Measurements from ENCODE around the gene SPIRE1.
"Not testable (repeated sequence)": the region's sequence is repeated elsewhere in the genome, so short reads cannot be mapped to it uniquely, and the experiment has no call there.

Gene SPIRE1

DNA sequence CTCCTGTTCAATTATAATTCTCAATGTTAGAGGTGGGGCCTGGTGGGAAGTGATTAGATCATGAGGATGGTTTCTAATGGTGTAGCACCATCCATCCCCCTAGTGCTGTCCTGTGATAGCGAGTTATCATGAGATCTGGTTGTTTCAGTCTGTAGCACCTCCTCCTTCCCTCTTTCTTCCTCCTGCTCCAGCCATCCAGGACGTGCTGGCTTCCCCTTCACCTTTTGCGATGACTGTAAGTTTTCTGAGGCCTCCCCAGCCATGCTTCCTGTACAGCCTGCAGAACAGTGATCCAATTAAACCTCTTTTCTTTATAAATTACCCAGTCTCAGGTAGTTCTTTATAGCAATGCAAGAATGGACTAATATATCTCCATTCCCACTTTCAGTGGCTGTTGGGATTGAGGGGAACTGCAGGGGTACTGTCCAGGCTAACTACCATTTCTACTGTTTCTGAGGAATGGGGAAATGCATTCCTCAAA, 19.2 kb downstream of the SPIRE1 start:
- TF ChIP-seq, protein P1, sequence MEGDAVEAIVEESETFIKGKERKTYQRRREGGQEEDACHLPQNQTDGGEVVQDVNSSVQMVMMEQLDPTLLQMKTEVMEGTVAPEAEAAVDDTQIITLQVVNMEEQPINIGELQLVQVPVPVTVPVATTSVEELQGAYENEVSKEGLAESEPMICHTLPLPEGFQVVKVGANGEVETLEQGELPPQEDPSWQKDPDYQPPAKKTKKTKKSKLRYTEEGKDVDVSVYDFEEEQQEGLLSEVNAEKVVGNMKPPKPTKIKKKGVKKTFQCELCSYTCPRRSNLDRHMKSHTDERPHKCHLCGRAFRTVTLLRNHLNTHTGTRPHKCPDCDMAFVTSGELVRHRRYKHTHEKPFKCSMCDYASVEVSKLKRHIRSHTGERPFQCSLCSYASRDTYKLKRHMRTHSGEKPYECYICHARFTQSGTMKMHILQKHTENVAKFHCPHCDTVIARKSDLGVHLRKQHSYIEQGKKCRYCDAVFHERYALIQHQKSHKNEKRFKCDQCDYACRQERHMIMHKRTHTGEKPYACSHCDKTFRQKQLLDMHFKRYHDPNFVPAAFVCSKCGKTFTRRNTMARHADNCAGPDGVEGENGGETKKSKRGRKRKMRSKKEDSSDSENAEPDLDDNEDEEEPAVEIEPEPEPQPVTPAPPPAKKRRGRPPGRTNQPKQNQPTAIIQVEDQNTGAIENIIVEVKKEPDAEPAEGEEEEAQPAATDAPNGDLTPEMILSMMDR (conservative IDR thresholded peaks at IDR 0.05; ENCODE audit: low read depth, low read length): no peak
- no peak for DNase-seq (ENCODE audit: low read depth)
- H3K4me3 ChIP-seq (ENCODE audit: low read depth, low read length): no peak overlapping the region

DNA sequence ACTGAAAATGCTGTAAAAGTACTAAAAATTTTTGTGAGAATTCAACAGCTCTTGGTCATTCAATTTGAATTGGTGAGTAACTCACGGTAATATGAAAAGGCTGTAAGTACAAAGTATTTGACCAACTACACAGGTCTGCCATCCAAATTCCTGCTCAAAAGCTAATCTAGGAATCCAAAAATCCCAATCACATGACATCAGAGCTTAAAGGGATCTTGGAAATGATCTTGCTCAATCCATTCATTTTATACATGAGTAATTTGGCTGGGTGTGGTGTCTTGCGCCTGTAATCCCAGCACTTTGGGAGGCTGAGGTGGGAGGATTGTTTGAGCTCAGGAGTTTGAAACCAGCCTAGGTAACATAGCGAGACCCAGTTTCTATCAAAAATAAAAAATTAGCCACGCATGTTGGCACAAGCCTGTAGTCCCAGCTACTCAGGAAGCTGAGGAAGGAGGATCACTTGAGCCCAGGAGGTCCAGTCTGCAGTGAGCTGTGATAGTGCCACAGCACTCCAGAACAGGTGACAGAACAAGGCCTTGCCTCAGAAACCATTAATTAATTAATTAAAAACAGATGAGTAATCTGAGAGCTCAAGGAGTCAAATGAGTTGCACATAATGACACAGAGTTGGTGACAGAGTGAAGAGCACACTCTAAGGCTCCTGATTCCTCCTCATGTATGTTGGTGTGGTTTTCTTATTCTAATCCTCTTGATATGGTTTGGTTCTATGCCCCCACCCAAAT, 19.8 kb downstream of the SPIRE1 start:
- DNase-seq (ENCODE audit: low read depth): peak; percentile 37
- no peak overlapping the region for H3K4me3 ChIP-seq (ENCODE audit: low read depth, low read length)
- TF ChIP-seq, protein P1 (conservative IDR thresholded peaks at IDR 0.05; ENCODE audit: low read depth, low read length): no peak

DNA sequence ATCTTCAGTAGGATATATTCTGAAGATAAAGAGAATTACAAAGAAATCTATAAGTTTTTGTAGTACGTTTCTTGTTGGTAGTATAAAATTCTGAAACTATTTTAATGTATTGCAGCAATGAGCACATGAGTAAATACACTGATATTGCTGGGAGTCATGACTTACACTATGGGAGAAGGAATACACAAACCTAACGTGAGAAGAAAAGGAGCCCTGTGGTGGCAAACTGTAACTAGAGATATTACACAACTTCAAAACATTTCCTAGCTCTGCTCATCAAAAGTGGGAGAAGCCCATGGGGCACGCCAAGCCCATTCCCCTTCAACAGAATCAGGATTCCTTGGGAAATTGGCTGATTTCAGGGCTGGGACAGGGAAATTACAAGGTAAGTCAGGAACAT, 20.5 kb downstream of the SPIRE1 start:
- DNase-seq (ENCODE audit: low read depth): peak; percentile 71
- TF ChIP-seq, protein P1 (conservative IDR thresholded peaks at IDR 0.05; ENCODE audit: low read depth, low read length): no peak
- H3K4me3 ChIP-seq (ENCODE audit: low read depth, low read length): no peak overlapping the region

DNA sequence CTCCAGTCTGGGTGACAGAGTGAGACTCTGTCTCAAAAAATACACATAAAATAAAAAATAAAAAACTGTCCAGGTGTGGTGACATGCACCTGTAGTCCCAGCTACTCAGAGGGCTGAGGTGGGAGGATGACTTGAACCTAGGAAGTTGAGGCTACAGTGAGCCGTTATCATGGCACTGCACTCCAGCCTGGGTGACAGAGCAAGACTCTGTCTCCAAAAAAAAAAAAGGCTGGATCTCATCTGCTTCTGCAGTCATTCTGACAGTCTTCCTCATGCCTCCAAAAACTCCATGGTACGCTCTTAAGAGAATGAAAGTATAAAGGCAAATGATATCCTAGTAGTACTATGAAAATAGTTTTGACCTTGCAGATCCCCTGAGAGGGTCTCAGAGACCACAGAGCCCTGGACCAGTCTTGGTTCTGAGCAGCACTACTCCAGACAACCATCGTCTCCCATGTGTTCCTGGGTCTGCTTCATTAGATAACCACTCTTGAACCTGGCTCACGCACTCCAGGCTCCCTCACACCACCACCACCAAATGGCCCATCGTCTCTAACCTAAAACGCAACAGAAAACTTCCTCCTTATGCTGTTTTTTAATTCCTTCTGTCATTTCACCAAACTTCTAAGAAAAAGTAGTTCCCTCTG, 26.0 kb downstream of the SPIRE1 start:
- TF ChIP-seq, protein P1 (conservative IDR thresholded peaks at IDR 0.05; ENCODE audit: low read depth, low read length): no peak
- DNase-seq (ENCODE audit: low read depth): no peak
- H3K4me3 ChIP-seq (ENCODE audit: low read depth, low read length): no peak overlapping the region

DNA sequence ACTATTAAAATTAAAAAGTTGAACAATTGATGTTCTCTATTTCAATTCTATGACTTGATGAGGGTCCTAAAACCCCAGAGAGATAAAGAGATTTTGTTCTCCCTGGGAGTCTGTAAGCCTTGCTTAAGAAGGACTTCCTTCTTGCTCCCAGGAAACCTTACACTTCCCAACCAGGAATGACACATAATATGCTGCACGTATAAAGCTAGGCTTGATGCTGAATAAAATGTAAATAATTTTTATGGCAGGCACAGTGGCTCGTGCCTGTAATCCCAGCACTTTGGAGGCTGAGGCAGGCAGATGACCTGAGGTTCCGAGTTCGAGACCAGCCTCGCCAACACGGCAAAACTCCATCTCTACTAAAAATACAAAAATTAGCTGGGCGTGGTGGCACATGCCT, 27.8 kb downstream of the SPIRE1 start:
- DNase-seq (ENCODE audit: low read depth): no peak
- H3K4me3 ChIP-seq (ENCODE audit: low read depth, low read length): no peak overlapping the region
- TF ChIP-seq, protein P1 (conservative IDR thresholded peaks at IDR 0.05; ENCODE audit: low read depth, low read length): no peak

DNA sequence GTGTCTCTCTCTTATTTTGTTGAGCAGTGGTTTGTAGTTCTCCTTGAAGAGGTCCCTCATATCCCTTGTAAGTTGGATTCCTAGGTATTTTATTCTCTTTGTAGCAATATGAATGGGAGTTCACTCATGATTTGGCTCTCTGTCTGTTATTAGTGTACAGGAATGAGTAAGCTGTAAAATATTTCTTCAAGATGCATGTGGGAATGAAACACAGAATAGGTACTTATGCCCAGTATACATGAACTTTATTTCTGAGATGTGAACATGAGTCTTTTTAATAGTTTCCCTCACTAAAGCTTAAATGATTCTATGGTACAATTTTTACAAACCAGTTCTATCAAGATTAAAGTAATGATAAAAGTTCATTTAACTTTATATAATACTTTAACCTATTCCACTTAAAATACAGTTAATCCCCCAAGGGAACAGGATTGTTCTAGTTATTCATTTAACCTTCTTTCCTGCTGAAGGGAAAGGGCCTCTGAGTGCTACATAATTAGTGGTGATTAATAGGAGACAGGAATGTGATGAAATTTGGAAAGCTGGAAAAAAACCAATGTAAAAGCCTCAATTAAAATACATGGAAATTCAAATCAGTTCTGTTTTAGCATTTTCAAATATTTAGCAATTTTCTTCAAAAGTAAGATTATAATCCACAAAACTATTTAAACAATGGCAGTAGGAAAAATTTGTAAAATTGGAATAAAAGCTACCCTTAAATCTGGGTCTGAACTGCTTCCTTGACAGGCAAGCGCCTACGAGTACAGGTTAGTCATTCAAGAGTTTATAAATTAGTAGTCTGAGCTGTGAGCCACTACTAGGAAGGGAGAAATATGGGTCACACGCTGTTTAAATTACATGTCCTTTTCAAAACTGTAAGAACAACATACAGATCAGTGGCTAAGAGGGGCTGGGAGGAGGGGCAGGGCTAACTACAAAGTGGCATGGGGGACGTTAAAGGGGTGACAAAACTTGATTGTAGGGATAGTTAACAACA, 28.9 kb downstream of the SPIRE1 start:
- TF ChIP-seq, protein P1 (conservative IDR thresholded peaks at IDR 0.05; ENCODE audit: low read depth, low read length): no peak
- peak; percentile 76 for DNase-seq (ENCODE audit: low read depth)
- no peak overlapping the region for H3K4me3 ChIP-seq (ENCODE audit: low read depth, low read length)

DNA sequence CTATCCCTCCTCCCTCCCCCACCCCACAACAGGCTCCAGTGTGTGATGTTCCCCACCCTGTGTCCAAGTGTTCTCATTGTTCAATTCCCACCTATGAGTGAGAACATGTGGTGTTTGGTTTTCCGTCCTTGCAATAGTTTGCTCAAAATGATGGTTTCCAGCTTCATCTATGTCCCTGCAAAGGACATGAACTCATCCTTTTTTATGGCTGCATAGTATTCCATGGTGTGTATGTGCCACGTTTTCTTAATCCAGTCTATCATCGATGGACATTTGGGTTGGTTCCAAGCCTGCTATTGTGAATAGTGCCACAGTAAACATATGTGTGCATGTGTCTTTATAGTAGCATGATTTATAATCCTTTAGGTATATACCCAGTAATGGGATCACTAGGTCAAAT, 30.7 kb downstream of the SPIRE1 start:
- not testable (repeated sequence) for DNase-seq (ENCODE audit: low read depth); H3K4me3 ChIP-seq (ENCODE audit: low read depth, low read length)

Data from choroid plexus epithelial cell (primary cell).